ENCODE measurements around the gene B4GALT1. TPM values are rescaled to one million over a fixed set of nuclear protein-coding genes. Genes with fewer than 3 reads are reported as not detected.

B4GALT1 gene
- 17.8 TPM for polyA plus RNA-seq (2013)

DNA sequence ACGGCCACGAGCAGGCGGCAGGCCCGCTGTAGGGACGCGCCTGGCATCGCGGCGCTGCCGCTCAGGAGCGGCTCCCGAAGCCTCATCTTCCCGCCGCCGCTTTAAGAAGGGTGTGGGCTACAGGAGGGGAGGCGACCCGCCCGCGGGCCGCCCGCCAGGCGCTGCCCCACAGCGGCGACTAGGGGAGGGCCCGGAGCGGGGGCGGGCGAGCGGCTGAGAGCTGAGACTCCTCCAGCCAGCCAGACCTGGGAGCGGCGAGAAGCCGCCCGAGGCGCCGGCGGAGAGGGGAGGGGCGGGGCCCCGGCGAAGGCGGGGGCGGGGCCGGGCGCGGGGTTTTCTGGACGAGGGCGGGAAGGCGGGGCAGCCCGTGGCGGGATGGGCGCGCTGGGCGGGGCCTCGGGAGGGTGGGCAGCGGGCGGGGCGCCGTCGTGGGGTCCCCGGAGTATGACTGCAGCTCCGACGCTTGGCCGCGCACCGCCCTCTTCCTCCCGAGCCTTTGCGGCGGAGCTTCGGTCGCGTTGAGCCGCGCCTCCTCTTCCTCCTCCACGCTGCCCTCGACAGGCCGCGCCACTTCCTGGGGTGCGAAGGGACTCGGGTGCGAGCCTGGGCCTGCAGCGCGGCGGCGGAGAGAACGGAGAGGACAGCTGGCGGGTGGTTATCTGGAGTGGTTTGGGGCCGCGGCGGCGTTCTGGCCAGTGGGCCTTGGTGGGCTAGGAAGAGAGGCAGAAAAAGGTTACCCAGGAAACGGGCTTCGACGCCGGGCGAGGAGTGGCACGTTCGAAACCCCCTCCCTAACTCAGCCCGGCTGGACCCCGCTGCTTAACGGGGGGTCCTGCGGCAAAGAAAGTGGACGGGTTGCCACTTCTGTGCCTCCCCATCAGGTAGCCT, at the start of gene B4GALT1:
Gene B4GALT1, minus strand, starts transcription at position 253 of the 888 bp plus-strand sequence. Its CDS starts 167 bp downstream, at position 86.
- H3K9me3 ChIP-seq (ENCODE audit: control extremely low read depth in 1 of 5, control insufficient read depth in 4 of 5, insufficient read depth in 2 of 5, low read depth in 1 of 5, low read length in 4 of 5) = no peaks in the 10 kb centered on the region
- peak within 1 kb of the TSS; percentile 64 to 89 for H3K27ac ChIP-seq (ENCODE audit: insufficient read depth in 1 of 2, low read depth in 1 of 2, low read length in 2 of 2, poor library complexity in 1 of 2, severe bottlenecking in 2 of 2)
- H3K36me3 ChIP-seq (ENCODE audit: control insufficient read depth in 4 of 4, insufficient read depth in 4 of 4, low read length in 3 of 4) = peaks cover 0 to 2% (median 0%) of the 10 kb centered on the region in 4 experiments
- no peaks in the 10 kb centered on the region for H3K27me3 ChIP-seq (replicated peaks in 2 of 5; ENCODE audit: control insufficient read depth in 4 of 5, insufficient read depth in 5 of 5, low read length in 4 of 5)
- DNase-seq = peak; percentile 90 to 96 (median 95)
- H3K4me3 ChIP-seq (ENCODE audit: control insufficient read depth in 1 of 7, extremely low read depth in 1 of 7, insufficient read depth in 4 of 7, low read depth in 2 of 7, low read length in 6 of 7) = peak within 1 kb of the TSS; percentile 64 to 91 (median 75)
- ChIA-PET POLR2A (interaction anchor here (0.6 to 1.1 kb wide), 6 partner anchors 59 to 143 kb away, joined by 3 to 8 read pairs (median 4); partner anchors contain the start of genes DNAJA1 and SMU1), CTCF (interaction anchor here (0.8 to 6.0 kb wide), 7 partner anchors 8 to 85 kb away, joined by 3 to 31 read pairs (median 3); no protein-coding TSS in a partner anchor)
- H3K4me1 ChIP-seq (ENCODE audit: control extremely low read depth in 1 of 4, control insufficient read depth in 4 of 4, insufficient read depth in 4 of 4, low read length in 3 of 4) = peaks cover 22 to 60% (median 51%) of the 10 kb centered on the region in 4 experiments
- WGBS (ENCODE audit: insufficient coverage) = under 1% methylated on average over 71 of the region's 101 CpGs

DNA sequence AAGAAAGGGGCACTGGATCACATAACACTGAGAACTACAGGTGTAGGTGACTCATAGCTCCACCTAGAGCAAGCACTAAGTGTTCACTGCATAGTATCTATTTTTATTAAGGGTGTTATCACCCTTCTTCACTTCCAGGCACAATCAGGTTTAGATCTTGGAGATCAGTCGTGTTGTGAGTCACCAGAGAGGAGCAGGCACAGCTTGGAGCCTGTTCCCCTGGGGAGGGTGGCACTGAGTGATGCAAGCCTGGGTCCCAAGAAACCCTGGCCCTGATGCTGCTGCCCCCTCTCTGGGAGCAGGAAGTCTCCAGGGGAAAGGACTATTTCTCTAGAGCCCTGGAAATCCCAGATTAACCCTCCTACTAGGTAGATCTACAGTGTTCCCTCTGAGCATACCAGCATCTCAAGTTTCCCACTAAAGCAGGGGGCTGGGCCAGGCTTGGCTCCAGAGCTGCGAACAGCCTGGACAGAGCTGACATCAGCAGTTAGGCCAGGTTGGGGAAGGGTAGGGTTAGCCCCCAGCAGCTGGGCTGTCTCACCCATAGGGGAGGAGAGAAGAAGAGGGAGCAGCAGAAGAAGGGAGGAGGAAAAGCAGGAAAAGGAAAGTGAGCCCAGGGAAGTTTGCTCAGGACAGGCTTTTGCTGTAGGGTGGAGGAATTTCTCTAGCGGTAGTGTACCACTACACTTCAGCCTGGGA, 44.7 kb upstream of the B4GALT1 start:
- no peaks in the 10 kb centered on the region for H3K27me3 ChIP-seq (replicated peaks in 2 of 5; ENCODE audit: control insufficient read depth in 4 of 5, insufficient read depth in 5 of 5, low read length in 4 of 5)
- 95% methylated on average over 2 of the region's 3 CpGs for WGBS (ENCODE audit: insufficient coverage)
- ChIA-PET POLR2A (no interaction called here), CTCF (interaction anchor here (1.6 kb wide), 1 partner anchor 10 kb away, joined by 4 read pairs; no protein-coding TSS in a partner anchor)
- no peak overlapping the region for H3K27ac ChIP-seq (ENCODE audit: insufficient read depth in 1 of 2, low read depth in 1 of 2, low read length in 2 of 2, poor library complexity in 1 of 2, severe bottlenecking in 2 of 2)
- DNase-seq = no peak
- H3K9me3 ChIP-seq (ENCODE audit: control extremely low read depth in 1 of 5, control insufficient read depth in 4 of 5, insufficient read depth in 2 of 5, low read depth in 1 of 5, low read length in 4 of 5) = no peaks in the 10 kb centered on the region
- no peak overlapping the region for H3K4me3 ChIP-seq (ENCODE audit: control insufficient read depth in 1 of 7, extremely low read depth in 1 of 7, insufficient read depth in 4 of 7, low read depth in 2 of 7, low read length in 6 of 7)
- no peaks in the 10 kb centered on the region for H3K4me1 ChIP-seq (ENCODE audit: control extremely low read depth in 1 of 4, control insufficient read depth in 4 of 4, insufficient read depth in 4 of 4, low read length in 3 of 4)
- no peaks in the 10 kb centered on the region for H3K36me3 ChIP-seq (ENCODE audit: control insufficient read depth in 4 of 4, insufficient read depth in 4 of 4, low read length in 3 of 4)

DNA sequence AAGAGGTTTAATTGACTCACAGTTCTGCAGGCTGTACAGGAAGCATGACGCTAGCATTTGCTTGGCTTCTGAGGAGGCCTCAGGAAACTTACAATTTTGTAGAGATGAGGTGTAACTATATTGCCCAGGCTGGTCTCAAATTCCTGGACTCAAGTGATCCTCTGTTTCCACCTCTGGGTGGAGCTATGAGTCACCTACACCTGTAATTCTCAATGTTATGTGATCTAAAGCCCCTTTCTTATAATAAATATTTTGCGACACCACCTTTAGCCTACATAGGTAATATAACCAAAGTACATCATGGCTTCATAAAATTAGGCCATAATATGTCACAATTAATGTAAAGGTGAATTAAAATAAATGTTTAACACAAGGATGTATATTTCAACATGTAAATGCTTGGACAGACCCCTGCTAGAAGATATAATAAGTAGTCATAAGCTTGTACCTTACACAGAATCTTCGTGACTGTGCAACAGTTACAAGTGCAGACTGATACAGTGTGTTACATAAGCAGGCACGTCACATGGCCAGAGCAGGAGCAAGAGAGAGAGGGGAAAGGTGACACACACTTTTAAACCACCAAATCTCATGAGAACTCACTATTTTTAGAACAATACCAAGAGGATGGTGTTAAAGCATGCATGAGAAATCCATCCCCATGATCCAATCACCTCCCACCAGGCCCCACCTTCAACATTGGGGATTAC, 43.0 kb upstream of the B4GALT1 start:
- ChIA-PET POLR2A (no interaction called here), CTCF (interaction anchor here (1.0 kb wide), 1 partner anchor 8 kb away, joined by 3 read pairs; no protein-coding TSS in a partner anchor)
- WGBS (ENCODE audit: insufficient coverage) = no CpG with 5 or more reads among the region's 4 CpGs
- Histone ChIP-seq H3K4me1 (ENCODE audit: control extremely low read depth in 1 of 4, control insufficient read depth in 4 of 4, insufficient read depth in 4 of 4, low read length in 3 of 4) (no peaks in the 10 kb centered on the region), H3K27me3 (replicated peaks in 2 of 5; ENCODE audit: control insufficient read depth in 4 of 5, insufficient read depth in 5 of 5, low read length in 4 of 5) (no peaks in the 10 kb centered on the region), H3K4me3 (ENCODE audit: control insufficient read depth in 1 of 7, extremely low read depth in 1 of 7, insufficient read depth in 4 of 7, low read depth in 2 of 7, low read length in 6 of 7) (no peak overlapping the region), H3K27ac (ENCODE audit: insufficient read depth in 1 of 2, low read depth in 1 of 2, low read length in 2 of 2, poor library complexity in 1 of 2, severe bottlenecking in 2 of 2) (no peak overlapping the region), H3K9me3 (ENCODE audit: control extremely low read depth in 1 of 5, control insufficient read depth in 4 of 5, insufficient read depth in 2 of 5, low read depth in 1 of 5, low read length in 4 of 5) (no peaks in the 10 kb centered on the region), H3K36me3 (ENCODE audit: control insufficient read depth in 4 of 4, insufficient read depth in 4 of 4, low read length in 3 of 4) (no peaks in the 10 kb centered on the region)
- DNase-seq = no peak

DNA sequence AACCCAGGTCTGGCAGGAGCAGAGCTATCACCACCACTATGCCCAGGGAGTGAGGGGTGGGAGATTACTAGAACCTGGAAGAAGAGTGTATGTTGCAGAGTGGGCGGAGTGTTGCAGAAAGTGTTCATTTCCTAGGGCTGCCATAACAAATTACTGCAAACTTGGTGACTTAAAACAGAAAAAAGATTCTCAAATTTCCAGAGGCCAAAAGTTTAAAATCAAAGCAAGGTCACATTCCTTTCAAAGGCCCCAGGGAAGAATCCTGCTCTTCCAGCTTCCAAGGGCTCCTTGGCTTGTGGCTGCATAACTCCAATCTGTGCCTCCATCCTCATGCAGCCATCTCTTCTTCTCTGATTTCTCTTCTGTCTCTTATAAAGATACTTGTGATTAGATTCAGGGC, 42.3 kb upstream of the B4GALT1 start:
- POLR2A ChIA-PET = interaction anchor here (0.6 kb wide), 1 partner anchor 65 kb away, joined by 3 read pairs; no protein-coding TSS in a partner anchor
- H3K27ac ChIP-seq (ENCODE audit: insufficient read depth in 1 of 2, low read depth in 1 of 2, low read length in 2 of 2, poor library complexity in 1 of 2, severe bottlenecking in 2 of 2) = no peak overlapping the region
- DNase-seq = no peak
- no peaks in the 10 kb centered on the region for H3K9me3 ChIP-seq (ENCODE audit: control extremely low read depth in 1 of 5, control insufficient read depth in 4 of 5, insufficient read depth in 2 of 5, low read depth in 1 of 5, low read length in 4 of 5)
- no peaks in the 10 kb centered on the region for H3K36me3 ChIP-seq (ENCODE audit: control insufficient read depth in 4 of 4, insufficient read depth in 4 of 4, low read length in 3 of 4)
- no peak overlapping the region for H3K4me3 ChIP-seq (ENCODE audit: control insufficient read depth in 1 of 7, extremely low read depth in 1 of 7, insufficient read depth in 4 of 7, low read depth in 2 of 7, low read length in 6 of 7)
- H3K27me3 ChIP-seq (replicated peaks in 2 of 5; ENCODE audit: control insufficient read depth in 4 of 5, insufficient read depth in 5 of 5, low read length in 4 of 5) = no peaks in the 10 kb centered on the region
- H3K4me1 ChIP-seq (ENCODE audit: control extremely low read depth in 1 of 4, control insufficient read depth in 4 of 4, insufficient read depth in 4 of 4, low read length in 3 of 4) = no peaks in the 10 kb centered on the region
- WGBS (ENCODE audit: insufficient coverage) = 100% methylated on average over 1 of the region's 1 CpG
- CTCF ChIA-PET = no interaction called here

- Histone ChIP-seq H3K4me1 (ENCODE audit: control extremely low read depth in 1 of 4, control insufficient read depth in 4 of 4, insufficient read depth in 4 of 4, low read length in 3 of 4) (peaks cover 0 to 11% (median 5%) of the 10 kb centered on the region in 4 experiments), H3K27ac (ENCODE audit: insufficient read depth in 1 of 2, low read depth in 1 of 2, low read length in 2 of 2, poor library complexity in 1 of 2, severe bottlenecking in 2 of 2) (no peak overlapping the region), H3K4me3 (ENCODE audit: control insufficient read depth in 1 of 7, extremely low read depth in 1 of 7, insufficient read depth in 4 of 7, low read depth in 2 of 7, low read length in 6 of 7) (peak overlapping the region in 2 of 7 experiments; percentile 13 to 33), H3K9me3 (ENCODE audit: control extremely low read depth in 1 of 5, control insufficient read depth in 4 of 5, insufficient read depth in 2 of 5, low read depth in 1 of 5, low read length in 4 of 5) (no peaks in the 10 kb centered on the region), H3K27me3 (replicated peaks in 2 of 5; ENCODE audit: control insufficient read depth in 4 of 5, insufficient read depth in 5 of 5, low read length in 4 of 5) (no peaks in the 10 kb centered on the region), H3K36me3 (ENCODE audit: control insufficient read depth in 4 of 4, insufficient read depth in 4 of 4, low read length in 3 of 4) (no peaks in the 10 kb centered on the region)
- CTCF ChIA-PET = interaction anchor here (0.6 to 3.1 kb wide), 7 partner anchors 8 to 51 kb away, joined by 3 to 12 read pairs (median 4); no protein-coding TSS in a partner anchor
- POLR2A ChIA-PET = interaction anchor here (0.9 to 1.1 kb wide), 2 partner anchors 23 to 66 kb away, joined by 4 to 6 read pairs; no protein-coding TSS in a partner anchor
- 35% methylated on average over 11 of the region's 11 CpGs for WGBS (ENCODE audit: insufficient coverage)
- DNase-seq = peak; percentile 78 to 89 (median 85)
Observed at GRCh38 chr9:33202552-33203201, 35.5 kb upstream of the B4GALT1 start.

- Histone ChIP-seq H3K27me3 (replicated peaks in 2 of 5; ENCODE audit: control insufficient read depth in 4 of 5, insufficient read depth in 5 of 5, low read length in 4 of 5) (no peaks in the 10 kb centered on the region), H3K36me3 (ENCODE audit: control insufficient read depth in 4 of 4, insufficient read depth in 4 of 4, low read length in 3 of 4) (no peaks in the 10 kb centered on the region), H3K4me1 (ENCODE audit: control extremely low read depth in 1 of 4, control insufficient read depth in 4 of 4, insufficient read depth in 4 of 4, low read length in 3 of 4) (peaks cover 0 to 11% (median 5%) of the 10 kb centered on the region in 4 experiments), H3K9me3 (ENCODE audit: control extremely low read depth in 1 of 5, control insufficient read depth in 4 of 5, insufficient read depth in 2 of 5, low read depth in 1 of 5, low read length in 4 of 5) (no peaks in the 10 kb centered on the region), H3K4me3 (ENCODE audit: control insufficient read depth in 1 of 7, extremely low read depth in 1 of 7, insufficient read depth in 4 of 7, low read depth in 2 of 7, low read length in 6 of 7) (no peak overlapping the region), H3K27ac (ENCODE audit: insufficient read depth in 1 of 2, low read depth in 1 of 2, low read length in 2 of 2, poor library complexity in 1 of 2, severe bottlenecking in 2 of 2) (no peak overlapping the region)
- ChIA-PET POLR2A (no interaction called here), CTCF (interaction anchor here (0.6 to 3.1 kb wide), 7 partner anchors 8 to 50 kb away, joined by 3 to 12 read pairs (median 4); no protein-coding TSS in a partner anchor)
- no peak for DNase-seq
- 90% methylated on average over 1 of the region's 1 CpG for WGBS (ENCODE audit: insufficient coverage)
Observed at GRCh38 chr9:33202018-33202417, 34.9 kb upstream of the B4GALT1 start.

All from common myeloid progenitor, CD34-positive (primary cell).